Ovary (tissue), 9 donors: Measurements from ENCODE around the gene ATP1A2. TPM values are rescaled to one million over a fixed set of nuclear protein-coding genes. Genes with fewer than 3 reads are reported as not detected.

ENCODE experiments used
- DNase-seq, 5 donors: peaks; one replicate each; pipeline ENCODE4 v3.0.0-alpha.2; 2019 to 2020
- H3K27ac ChIP-seq, 2 donors: fragments of 200-600 bp; one replicate each; pipeline versions ENCODE4 v1.5.1 to v1.8.0; 2019 to 2022
- H3K27me3 ChIP-seq: fragments of 200-600 bp; one replicate; pipeline ENCODE4 v1.8.0; 2022
- H3K36me3 ChIP-seq: fragments of 200-600 bp; sonication (generic); one replicate; pipeline ENCODE4 v1.5.1; 2019
- H3K4me1 ChIP-seq: one replicate; pipeline ENCODE4 v1.8.1; 2013; ENCODE audit warnings: mild to moderate bottlenecking, moderate library complexity; ENCODE audit not compliant: insufficient read depth
- H3K4me3 ChIP-seq: fragments of 200-600 bp; sonication (generic); one replicate; pipeline ENCODE4 v1.5.1; 2017
- H3K9me3 ChIP-seq, 2 donors: fragments of 200-600 bp in 1 of 2; sonication (generic) in 1 of 2; one replicate each; pipeline versions ENCODE4 v1.5.1 to v1.8.1; 2013 to 2019; ENCODE audit warnings: mild to moderate bottlenecking in 1 of 2, moderate library complexity in 1 of 2
- EP300 ChIP-seq: sonication (generic); formaldehyde crosslinking; IDR thresholded peaks from one replicate; pipeline ENCODE4 v1.6.1; 2017; ENCODE audit warnings: antibody characterized with exemption
- POLR2A ChIP-seq: fragments of 450-650 bp; IDR thresholded peaks from one replicate; pipeline ENCODE4 v1.6.1; 2017; ENCODE audit warnings: antibody characterized with exemption, mild to moderate bottlenecking, moderate library complexity
- WGBS, 3 donors: extraction: QIAGEN DNeasy Blood & Tissue Kit in 1 of 3; methylation state at CpG; one replicate each; pipeline versions ENCODE4 v1.1.5 to v1.1.7; 2013 to 2017; 5-methylcytosine and 5-hydroxymethylcytosine counted together
- intact Hi-C, 4 donors: fragments of 100-400 bp; cut with DNase I; formaldehyde crosslinking; loops; one replicate each; pipeline versions ENCODE4 v1.11.0 to v1.15.1; 2022 to 2023
- polyA plus RNA-seq, 2 donors: library from polyadenylated mRNA; stranded (reverse); fragments of 200-250 nt in 1 of 2; fragments of 350-450 nt in 1 of 2; fragmentation: Illumina TruSeq in 1 of 2; extraction: RNeasy Lipid Tissue Mini Kit (QIAGEN cat#74804) in 1 of 2; gene quantifications; one replicate each; pipeline ENCODE4 v1.2.3, GENCODE V29; 2013 to 2014
- total RNA-seq, 7 donors: library from RNA; depleted of rRNA in 2 of 7; stranded (reverse); fragments of >200 nt in 2 of 7; fragmentation: NEBNext Ultra II Directional in 3 of 7; extraction: Animal tissue kit (Norgen Biotek cat#: 25700) in 3 of 7; gene quantifications; one replicate each; pipeline versions ENCODE4 v1.1.0 to v1.2.4, GENCODE V29; 2016 to 2023
- TF ChIP-seq, protein P1 (sequence below), 3 donors: fragments of 450-650 bp in 2 of 3; fragments of 200-600 bp in 1 of 3; IDR thresholded peaks; one replicate each; pipeline versions ENCODE4 v1.5.1 to v1.8.0; 2016 to 2022; ENCODE audit warnings: antibody characterized with exemption in 3 of 3, mild to moderate bottlenecking in 1 of 3
- donor health status: DM: no; HTN: no; CAD: no; lungs with moderate emphysema.
- donor health status: DM: no; HTN: no; CAD: no.
- donor health status: Bipolar disorder and iron deficiency.
- donor health status: DM: yes; HTN: yes; CAD: no.
- donor health status: DM: no; HTN: no; CAD: no.
- donor health status: DM: yes; HTN: yes; CAD: no.

ATP1A2 gene
- total and polyA plus RNA-seq, 9 donors: 3.0 to 38.6 (median 15.0) TPM

GRCh38 chr1:160162931-160163330, 47.4 kb downstream of the ATP1A2 start:
- 63 to 66% (median 63%) methylated on average over 2 of the region's 2 CpGs for WGBS, 3 donors
- H3K27me3 ChIP-seq: no peaks in the 10 kb centered on the region
- intact Hi-C loops: no loop called here
- no peaks in the 10 kb centered on the region for H3K9me3 ChIP-seq
- no peak for TF ChIP-seq EP300
- no peaks in the 10 kb centered on the region for H3K36me3 ChIP-seq
- no peak overlapping the region for H3K27ac ChIP-seq
- no peak for DNase-seq
- no peak overlapping the region for H3K4me3 ChIP-seq
- no peaks in the 10 kb centered on the region for H3K4me1 ChIP-seq

- Histone ChIP-seq H3K9me3 (no peaks in the 10 kb centered on the region), H3K4me1 (no peaks in the 10 kb centered on the region), H3K36me3 (no peaks in the 10 kb centered on the region), H3K27ac (no peak overlapping the region), H3K4me3 (no peak overlapping the region), H3K27me3 (no peaks in the 10 kb centered on the region)
- no peak for TF ChIP-seq POLR2A
- no peak for TF ChIP-seq EP300
- TF ChIP-seq, protein P1, sequence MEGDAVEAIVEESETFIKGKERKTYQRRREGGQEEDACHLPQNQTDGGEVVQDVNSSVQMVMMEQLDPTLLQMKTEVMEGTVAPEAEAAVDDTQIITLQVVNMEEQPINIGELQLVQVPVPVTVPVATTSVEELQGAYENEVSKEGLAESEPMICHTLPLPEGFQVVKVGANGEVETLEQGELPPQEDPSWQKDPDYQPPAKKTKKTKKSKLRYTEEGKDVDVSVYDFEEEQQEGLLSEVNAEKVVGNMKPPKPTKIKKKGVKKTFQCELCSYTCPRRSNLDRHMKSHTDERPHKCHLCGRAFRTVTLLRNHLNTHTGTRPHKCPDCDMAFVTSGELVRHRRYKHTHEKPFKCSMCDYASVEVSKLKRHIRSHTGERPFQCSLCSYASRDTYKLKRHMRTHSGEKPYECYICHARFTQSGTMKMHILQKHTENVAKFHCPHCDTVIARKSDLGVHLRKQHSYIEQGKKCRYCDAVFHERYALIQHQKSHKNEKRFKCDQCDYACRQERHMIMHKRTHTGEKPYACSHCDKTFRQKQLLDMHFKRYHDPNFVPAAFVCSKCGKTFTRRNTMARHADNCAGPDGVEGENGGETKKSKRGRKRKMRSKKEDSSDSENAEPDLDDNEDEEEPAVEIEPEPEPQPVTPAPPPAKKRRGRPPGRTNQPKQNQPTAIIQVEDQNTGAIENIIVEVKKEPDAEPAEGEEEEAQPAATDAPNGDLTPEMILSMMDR (IDR thresholded peaks at IDR 0.05): no peak
- intact Hi-C loops: no loop called here
- WGBS, 3 donors: 96 to 100% (median 97%) methylated on average over 1 of the region's 1 CpG
- DNase-seq: no peak
Observed at GRCh38 chr1:160163615-160164014, 48.1 kb downstream of the ATP1A2 start.

DNA sequence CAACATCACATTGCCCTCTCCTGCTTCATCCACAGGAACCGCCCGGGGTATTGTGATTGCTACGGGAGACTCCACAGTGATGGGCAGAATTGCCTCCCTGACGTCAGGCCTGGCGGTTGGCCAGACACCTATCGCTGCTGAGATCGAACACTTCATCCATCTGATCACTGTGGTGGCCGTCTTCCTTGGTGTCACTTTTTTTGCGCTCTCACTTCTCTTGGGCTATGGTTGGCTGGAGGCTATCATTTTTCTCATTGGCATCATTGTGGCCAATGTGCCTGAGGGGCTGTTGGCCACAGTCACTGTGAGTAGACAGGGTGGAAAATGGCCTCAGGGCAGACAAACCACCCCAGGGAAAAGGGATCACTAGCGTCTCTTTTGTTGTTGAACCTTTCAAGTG, 48.6 kb downstream of the ATP1A2 start:
- intact Hi-C loops: no loop called here

GRCh38 chr1:160166166-160166868, 50.8 kb downstream of the ATP1A2 start:
- H3K4me3 ChIP-seq: no peak overlapping the region
- no peak overlapping the region for H3K27ac ChIP-seq
- no peaks in the 10 kb centered on the region for H3K27me3 ChIP-seq
- intact Hi-C loops: no loop called here
- no peaks in the 10 kb centered on the region for H3K4me1 ChIP-seq
- WGBS, 3 donors: 80 to 89% (median 83%) methylated on average over 12 of the region's 12 CpGs
- no peaks in the 10 kb centered on the region for H3K36me3 ChIP-seq
- no peak for DNase-seq
- H3K9me3 ChIP-seq: no peaks in the 10 kb centered on the region
- TF ChIP-seq, protein P1 (IDR thresholded peaks at IDR 0.05): no peak
- TF ChIP-seq EP300 (no peak), POLR2A (no peak)

More for the DNA sequence above, 48.6 kb downstream of the ATP1A2 start:
- no peak overlapping the region for H3K27ac ChIP-seq
- no peaks in the 10 kb centered on the region for H3K9me3 ChIP-seq
- DNase-seq: no peak
- H3K27me3 ChIP-seq: no peaks in the 10 kb centered on the region
- TF ChIP-seq EP300: no peak
- no peak for TF ChIP-seq POLR2A
- TF ChIP-seq, protein P1 (IDR thresholded peaks at IDR 0.05): no peak
- no peak overlapping the region for H3K4me3 ChIP-seq
- H3K36me3 ChIP-seq: no peaks in the 10 kb centered on the region
- WGBS, 3 donors: 85 to 89% (median 87%) methylated on average over 10 of the region's 10 CpGs
- no peaks in the 10 kb centered on the region for H3K4me1 ChIP-seq

DNA sequence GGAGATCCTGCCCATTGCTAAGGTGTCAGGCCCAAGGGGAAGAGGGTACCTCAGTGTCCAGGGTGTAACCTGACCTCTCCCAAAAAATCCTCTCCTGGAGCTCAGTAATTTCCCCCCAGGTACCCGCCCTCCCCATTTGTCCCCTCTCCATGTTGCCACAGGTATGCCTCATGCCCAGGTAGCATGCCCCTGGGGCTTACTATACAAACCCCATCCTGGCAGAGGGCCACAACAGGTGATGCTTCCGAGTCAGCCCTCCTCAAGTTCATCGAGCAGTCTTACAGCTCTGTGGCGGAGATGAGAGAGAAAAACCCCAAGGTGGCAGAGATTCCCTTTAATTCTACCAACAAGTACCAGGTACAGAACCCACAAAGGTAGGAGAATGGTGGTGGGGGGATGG, 51.5 kb downstream of the ATP1A2 start:
- Histone ChIP-seq H3K36me3 (no peaks in the 10 kb centered on the region), H3K4me1 (no peaks in the 10 kb centered on the region), H3K4me3 (no peak overlapping the region), H3K9me3 (no peaks in the 10 kb centered on the region), H3K27ac (no peak overlapping the region), H3K27me3 (no peaks in the 10 kb centered on the region)
- 79 to 89% (median 84%) methylated on average over 4 of the region's 4 CpGs for WGBS, 3 donors
- intact Hi-C loops: no loop called here
- DNase-seq: no peak
- TF ChIP-seq, protein P1 (IDR thresholded peaks at IDR 0.05): no peak
- TF ChIP-seq EP300 (no peak), POLR2A (no peak)
